ENCODE measurements around the gene MEG3. TPM values are rescaled to one million over a fixed set of nuclear protein-coding genes. Genes with fewer than 3 reads are reported as not detected.
A peak's percentile ranks its signal among the peaks of the same experiment; 100 is the strongest.

Gene MEG3
- total RNA-seq, 2 donors from 2014 or later, result 6.5 to 9.5 TPM

DNA sequence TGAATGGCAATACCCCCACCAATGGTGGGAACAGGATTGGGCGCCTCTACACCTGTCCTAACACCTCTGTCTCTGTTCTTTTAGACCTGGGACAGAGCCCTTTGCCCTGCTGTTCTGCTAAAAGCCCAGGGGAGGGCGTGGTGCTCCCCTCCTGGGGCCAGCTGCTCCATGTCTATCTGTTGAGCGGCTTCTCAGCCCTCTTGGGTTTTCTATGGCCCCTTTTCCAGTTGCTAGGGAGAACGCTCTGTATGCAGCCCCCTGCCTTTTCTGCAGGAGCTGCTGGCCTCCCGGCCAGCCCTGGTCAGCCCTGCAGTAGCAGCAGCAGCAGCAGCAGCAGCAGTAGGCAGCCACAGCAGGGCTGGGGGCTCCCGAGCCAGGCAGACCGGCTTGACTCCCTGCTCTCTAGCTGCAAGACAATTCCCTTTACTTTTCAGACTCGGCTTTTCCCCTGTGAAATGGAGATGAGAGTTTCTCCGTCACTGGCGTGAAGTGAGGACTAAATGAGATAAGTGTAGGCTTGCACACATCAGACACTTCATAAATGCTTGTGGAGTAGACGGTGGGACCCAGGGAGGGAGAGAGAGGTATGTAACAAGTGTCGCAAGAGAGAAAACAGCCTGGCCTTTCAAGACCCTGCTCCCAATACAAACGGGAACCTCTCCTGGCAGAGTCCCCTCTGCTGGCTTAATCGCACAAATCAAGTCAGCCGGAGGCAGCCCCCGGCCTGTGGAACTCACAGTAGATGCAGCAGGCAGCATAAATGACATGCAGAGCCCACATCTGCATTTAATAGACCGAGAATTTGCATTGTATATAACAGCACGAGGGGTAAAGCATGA lies 76.6 kb downstream of the MEG3 start:
- H3K36me3 ChIP-seq, result no peaks in the 10 kb centered on the region
- peaks cover 0 to 5% of the 10 kb centered on the region in 2 donors for H3K27me3 ChIP-seq
- H3K9me3 ChIP-seq, result no peaks in the 10 kb centered on the region
- H3K27ac ChIP-seq, result no peak overlapping the region
- H3K4me1 ChIP-seq, result peaks cover 0 to 18% of the 10 kb centered on the region in 2 donors
- TF ChIP-seq, protein P1, sequence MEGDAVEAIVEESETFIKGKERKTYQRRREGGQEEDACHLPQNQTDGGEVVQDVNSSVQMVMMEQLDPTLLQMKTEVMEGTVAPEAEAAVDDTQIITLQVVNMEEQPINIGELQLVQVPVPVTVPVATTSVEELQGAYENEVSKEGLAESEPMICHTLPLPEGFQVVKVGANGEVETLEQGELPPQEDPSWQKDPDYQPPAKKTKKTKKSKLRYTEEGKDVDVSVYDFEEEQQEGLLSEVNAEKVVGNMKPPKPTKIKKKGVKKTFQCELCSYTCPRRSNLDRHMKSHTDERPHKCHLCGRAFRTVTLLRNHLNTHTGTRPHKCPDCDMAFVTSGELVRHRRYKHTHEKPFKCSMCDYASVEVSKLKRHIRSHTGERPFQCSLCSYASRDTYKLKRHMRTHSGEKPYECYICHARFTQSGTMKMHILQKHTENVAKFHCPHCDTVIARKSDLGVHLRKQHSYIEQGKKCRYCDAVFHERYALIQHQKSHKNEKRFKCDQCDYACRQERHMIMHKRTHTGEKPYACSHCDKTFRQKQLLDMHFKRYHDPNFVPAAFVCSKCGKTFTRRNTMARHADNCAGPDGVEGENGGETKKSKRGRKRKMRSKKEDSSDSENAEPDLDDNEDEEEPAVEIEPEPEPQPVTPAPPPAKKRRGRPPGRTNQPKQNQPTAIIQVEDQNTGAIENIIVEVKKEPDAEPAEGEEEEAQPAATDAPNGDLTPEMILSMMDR (IDR thresholded peaks at IDR 0.05), result no peak
- DNase-seq (ENCODE audit: low spot score), result peak; percentile 43
- H3K4me3 ChIP-seq, result no peak overlapping the region

DNA sequence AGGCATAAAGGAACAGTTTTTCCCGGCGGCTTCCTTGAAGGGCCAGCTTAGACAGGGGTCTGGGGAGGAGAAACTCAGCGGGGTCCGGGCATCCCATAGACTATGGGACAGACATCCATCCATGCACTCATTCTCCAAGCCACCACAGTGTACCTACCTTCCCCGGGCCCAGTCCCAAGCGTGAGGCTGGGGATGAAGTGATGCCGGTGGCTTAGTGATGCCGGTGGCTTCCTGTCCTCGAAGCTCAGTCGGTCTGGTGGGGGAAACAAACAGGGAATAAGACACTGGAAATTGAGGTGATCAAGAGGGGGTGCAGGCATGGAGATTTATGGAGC lies 77.2 kb downstream of the MEG3 start:
- peaks cover 0 to 18% of the 10 kb centered on the region in 2 donors for H3K4me1 ChIP-seq
- TF ChIP-seq, protein P1 (IDR thresholded peaks at IDR 0.05), result no peak
- no peaks in the 10 kb centered on the region for H3K36me3 ChIP-seq
- peak; percentile 32 for DNase-seq (ENCODE audit: low spot score)
- H3K4me3 ChIP-seq, result no peak overlapping the region
- H3K27me3 ChIP-seq, result peaks cover 0 to 5% of the 10 kb centered on the region in 2 donors
- H3K9me3 ChIP-seq, result no peaks in the 10 kb centered on the region
- no peak overlapping the region for H3K27ac ChIP-seq

DNA sequence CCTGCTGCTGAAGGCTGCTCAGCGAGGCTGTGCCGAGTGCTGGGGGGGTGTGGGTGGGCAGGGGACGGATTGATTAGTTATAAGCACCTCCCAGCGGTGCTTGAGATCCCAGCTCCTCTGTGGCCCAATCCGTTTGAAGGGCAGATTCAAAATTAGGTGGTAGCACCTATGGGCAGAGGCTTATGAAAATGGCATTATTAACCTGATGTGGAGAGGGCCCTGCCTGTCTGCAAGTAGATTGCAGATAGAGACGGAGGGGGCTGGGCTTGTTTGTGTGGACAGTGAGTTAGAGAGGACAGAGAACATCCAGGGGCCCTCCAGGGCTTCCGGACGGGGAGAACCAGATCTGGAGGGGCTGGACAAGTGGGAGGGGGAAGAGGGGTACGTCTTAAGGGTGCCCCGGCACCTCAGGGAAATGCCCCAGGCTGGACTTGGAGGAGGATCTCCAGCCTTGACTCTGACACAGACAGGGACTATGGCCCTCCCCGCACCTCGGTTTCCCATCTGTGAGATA lies 77.8 kb downstream of the MEG3 start, which contains the start of gene RTL1:
RTL1 (minus strand) TSS at position 51 of the 514 bp plus-strand sequence. CDS start 18,934 bp downstream, outside the sequence.
- DNase-seq (ENCODE audit: low spot score), result peak; percentile 30
- TF ChIP-seq, protein P1 (IDR thresholded peaks at IDR 0.05), result no peak
- Histone ChIP-seq H3K27me3 (peaks cover 0 to 5% of the 10 kb centered on the region in 2 donors), H3K36me3 (no peaks in the 10 kb centered on the region), H3K9me3 (no peaks in the 10 kb centered on the region), H3K4me1 (peaks cover 0 to 18% of the 10 kb centered on the region in 2 donors), H3K4me3 (no peak within 1 kb of the TSS), H3K27ac (no peak within 1 kb of the TSS)

DNA sequence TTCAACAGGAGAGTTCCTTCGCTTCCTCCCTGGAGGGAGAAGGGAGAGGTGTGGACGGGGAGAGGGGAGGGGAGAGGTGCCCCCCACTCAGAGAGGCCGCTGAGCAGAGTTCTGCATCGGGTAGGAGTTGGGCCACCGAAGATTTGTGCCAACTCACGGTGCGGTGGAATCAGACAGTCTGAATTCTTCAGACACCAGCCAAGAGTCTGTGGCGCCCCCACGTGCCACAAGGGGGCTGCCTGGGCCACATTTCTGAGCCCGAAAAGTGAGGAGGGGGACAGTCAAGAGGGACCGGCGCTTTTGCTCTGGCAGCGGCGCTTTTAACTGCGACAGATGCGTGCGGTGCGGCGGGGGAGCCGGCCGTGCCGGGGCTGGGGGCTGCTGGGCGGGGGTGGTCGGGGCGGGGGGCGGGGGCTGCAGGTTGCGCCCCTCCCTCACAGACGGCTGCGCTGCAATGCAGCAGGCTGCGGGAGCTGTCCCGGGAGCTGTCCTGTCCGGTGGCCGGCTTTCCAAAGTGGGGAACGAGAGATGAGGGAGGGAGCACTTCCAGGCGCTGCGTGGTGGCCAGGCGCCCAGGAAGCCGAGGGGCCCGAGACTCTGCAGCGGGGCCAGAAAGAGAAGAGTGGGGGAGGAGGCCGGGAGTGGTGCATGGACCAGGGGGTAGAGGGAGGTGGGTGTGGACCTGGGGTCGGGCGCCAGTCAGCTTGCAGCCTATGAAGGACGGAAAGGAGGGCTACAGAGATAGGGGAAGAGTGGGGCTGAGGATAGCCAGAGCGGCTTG lies 78.6 kb downstream of the MEG3 start:
- Histone ChIP-seq H3K4me3 (no peak overlapping the region), H3K9me3 (no peaks in the 10 kb centered on the region), H3K27ac (no peak overlapping the region), H3K4me1 (peaks cover 0 to 15% of the 10 kb centered on the region in 2 donors), H3K36me3 (no peaks in the 10 kb centered on the region), H3K27me3 (peaks cover 0 to 5% of the 10 kb centered on the region in 2 donors)
- TF ChIP-seq, protein P1 (IDR thresholded peaks at IDR 0.05), result no peak
- DNase-seq (ENCODE audit: low spot score), result peak; percentile 34

DNA sequence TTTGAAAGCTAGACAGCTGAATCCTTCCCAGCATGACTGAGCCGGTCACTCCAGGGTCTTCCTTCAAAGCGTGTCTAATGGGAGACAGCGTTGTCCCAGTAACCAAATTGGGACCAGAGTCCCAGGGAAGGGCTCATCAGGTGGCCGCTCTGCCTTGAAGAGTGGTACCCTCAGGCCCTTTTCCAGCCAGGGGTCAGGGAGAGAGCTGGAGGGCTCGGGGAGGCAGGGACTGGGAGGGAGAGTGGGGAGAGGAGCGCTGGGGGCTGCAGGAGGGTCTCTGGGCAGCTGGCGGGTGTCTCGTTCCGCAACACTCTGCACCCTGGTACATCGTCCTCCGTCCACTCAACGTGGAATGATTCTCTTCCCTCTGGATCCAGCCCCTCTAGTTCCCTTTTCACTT lies 79.2 kb downstream of the MEG3 start:
- Histone ChIP-seq H3K4me3 (no peak overlapping the region), H3K36me3 (no peaks in the 10 kb centered on the region), H3K27me3 (peaks cover 0 to 5% of the 10 kb centered on the region in 2 donors), H3K9me3 (no peaks in the 10 kb centered on the region), H3K4me1 (peaks cover 0 to 14% of the 10 kb centered on the region in 2 donors), H3K27ac (no peak overlapping the region)
- DNase-seq (ENCODE audit: low spot score), result peak; percentile 51
- TF ChIP-seq, protein P1 (IDR thresholded peaks at IDR 0.05), result no peak
